ENCODE data around the gene LMX1A. TPM values are rescaled to one million over a fixed set of nuclear protein-coding genes. Genes with fewer than 3 reads are reported as not detected.

LMX1A gene
- total RNA-seq, 1 donor from 2014 or later = not detected

GRCh38 chr1:165235155-165235776, 121.2 kb downstream of the LMX1A start:
- Mint-ChIP-seq H3K36me3 (ENCODE audit: low read depth) (no peaks in the 10 kb centered on the region), H3K9me3 (no peaks in the 10 kb centered on the region), H3K27me3 (ENCODE audit: insufficient read depth) (peaks cover 55% of the 10 kb centered on the region), H3K27ac (no peak overlapping the region), H3K4me3 (no peak overlapping the region), H3K4me1 (ENCODE audit: low read depth) (no peaks in the 10 kb centered on the region)
- no peak for DNase-seq (ENCODE audit: low spot score)
- intact Hi-C loops (cut with micrococcal nuclease) = loop anchor here (5.0 kb wide), 1 partner anchor 117 kb away; no protein-coding TSS in a partner anchor

- intact Hi-C loops (cut with micrococcal nuclease) = no loop called here
- Mint-ChIP-seq H3K4me1 (ENCODE audit: low read depth) (no peaks in the 10 kb centered on the region), H3K4me3 (no peak overlapping the region), H3K27ac (no peak overlapping the region), H3K9me3 (no peaks in the 10 kb centered on the region), H3K36me3 (ENCODE audit: low read depth) (no peaks in the 10 kb centered on the region), H3K27me3 (ENCODE audit: insufficient read depth) (peaks cover 54% of the 10 kb centered on the region)
- DNase-seq (ENCODE audit: low spot score) = no peak
Measured at GRCh38 chr1:165234149-165234548, 122.4 kb downstream of the LMX1A start.

- Mint-ChIP-seq H3K4me3 (no peak overlapping the region), H3K4me1 (ENCODE audit: low read depth) (no peaks in the 10 kb centered on the region), H3K27me3 (ENCODE audit: insufficient read depth) (peaks cover 12% of the 10 kb centered on the region), H3K9me3 (no peaks in the 10 kb centered on the region), H3K36me3 (ENCODE audit: low read depth) (no peaks in the 10 kb centered on the region), H3K27ac (no peak overlapping the region)
- intact Hi-C loops (cut with micrococcal nuclease) = no loop called here
- no peak for DNase-seq (ENCODE audit: low spot score)
Measured at GRCh38 chr1:165228676-165229075, 127.8 kb downstream of the LMX1A start.

GRCh38 chr1:165228111-165228655, 128.3 kb downstream of the LMX1A start:
- no peaks in the 10 kb centered on the region for H3K36me3 Mint-ChIP-seq (ENCODE audit: low read depth)

GRCh38 chr1:165226326-165226725, 130.2 kb downstream of the LMX1A start:
- no peak for DNase-seq (ENCODE audit: low spot score)
- no peak overlapping the region for H3K27ac Mint-ChIP-seq
- H3K36me3 Mint-ChIP-seq (ENCODE audit: low read depth) = no peaks in the 10 kb centered on the region
- peaks cover 5% of the 10 kb centered on the region for H3K27me3 Mint-ChIP-seq (ENCODE audit: insufficient read depth)
- intact Hi-C loops (cut with micrococcal nuclease) = no loop called here
- H3K4me1 Mint-ChIP-seq (ENCODE audit: low read depth) = no peaks in the 10 kb centered on the region
- H3K9me3 Mint-ChIP-seq = no peaks in the 10 kb centered on the region
- no peak overlapping the region for H3K4me3 Mint-ChIP-seq

More at GRCh38 chr1:165228111-165228655, 128.3 kb downstream of the LMX1A start:
- H3K4me1 Mint-ChIP-seq (ENCODE audit: low read depth) = no peaks in the 10 kb centered on the region
- H3K9me3 Mint-ChIP-seq = no peaks in the 10 kb centered on the region
- H3K27me3 Mint-ChIP-seq (ENCODE audit: insufficient read depth) = peaks cover 7% of the 10 kb centered on the region
- no peak for DNase-seq (ENCODE audit: low spot score)
- intact Hi-C loops (cut with micrococcal nuclease) = no loop called here
- H3K27ac Mint-ChIP-seq = no peak overlapping the region
- H3K4me3 Mint-ChIP-seq = no peak overlapping the region

- no peak overlapping the region for H3K4me3 Mint-ChIP-seq
- H3K9me3 Mint-ChIP-seq = no peaks in the 10 kb centered on the region
- no peaks in the 10 kb centered on the region for H3K36me3 Mint-ChIP-seq (ENCODE audit: low read depth)
- peaks cover 5% of the 10 kb centered on the region for H3K27me3 Mint-ChIP-seq (ENCODE audit: insufficient read depth)
- no peaks in the 10 kb centered on the region for H3K4me1 Mint-ChIP-seq (ENCODE audit: low read depth)
- intact Hi-C loops (cut with micrococcal nuclease) = no loop called here
- H3K27ac Mint-ChIP-seq = no peak overlapping the region
- no peak for DNase-seq (ENCODE audit: low spot score)
Measured at GRCh38 chr1:165225650-165226049, 130.9 kb downstream of the LMX1A start.

GRCh38 chr1:165225062-165225461, 131.5 kb downstream of the LMX1A start:
- H3K4me1 Mint-ChIP-seq (ENCODE audit: low read depth) = no peaks in the 10 kb centered on the region
- peaks cover 9% of the 10 kb centered on the region for H3K27me3 Mint-ChIP-seq (ENCODE audit: insufficient read depth)
- intact Hi-C loops (cut with micrococcal nuclease) = no loop called here
- H3K4me3 Mint-ChIP-seq = no peak overlapping the region
- H3K27ac Mint-ChIP-seq = no peak overlapping the region
- no peaks in the 10 kb centered on the region for H3K9me3 Mint-ChIP-seq
- no peaks in the 10 kb centered on the region for H3K36me3 Mint-ChIP-seq (ENCODE audit: low read depth)
- no peak for DNase-seq (ENCODE audit: low spot score)

- intact Hi-C loops (cut with micrococcal nuclease) = no loop called here
- Mint-ChIP-seq H3K4me1 (ENCODE audit: low read depth) (no peaks in the 10 kb centered on the region), H3K9me3 (no peaks in the 10 kb centered on the region), H3K27me3 (ENCODE audit: insufficient read depth) (peaks cover 9% of the 10 kb centered on the region), H3K4me3 (no peak overlapping the region), H3K36me3 (ENCODE audit: low read depth) (no peaks in the 10 kb centered on the region), H3K27ac (no peak overlapping the region)
- DNase-seq (ENCODE audit: low spot score) = no peak
Measured at GRCh38 chr1:165224504-165224903, 132.0 kb downstream of the LMX1A start.

GRCh38 chr1:165222580-165222979, 133.9 kb downstream of the LMX1A start:
- DNase-seq (ENCODE audit: low spot score) = no peak
- Mint-ChIP-seq H3K4me3 (no peak overlapping the region), H3K4me1 (ENCODE audit: low read depth) (no peaks in the 10 kb centered on the region), H3K27me3 (ENCODE audit: insufficient read depth) (peaks cover 11% of the 10 kb centered on the region), H3K27ac (no peak overlapping the region), H3K36me3 (ENCODE audit: low read depth) (no peaks in the 10 kb centered on the region), H3K9me3 (no peaks in the 10 kb centered on the region)
- intact Hi-C loops (cut with micrococcal nuclease) = no loop called here

GRCh38 chr1:165218731-165219130, 137.8 kb downstream of the LMX1A start:
- H3K36me3 Mint-ChIP-seq (ENCODE audit: low read depth) = no peaks in the 10 kb centered on the region
- intact Hi-C loops (cut with micrococcal nuclease) = no loop called here
- no peak overlapping the region for H3K27ac Mint-ChIP-seq
- H3K27me3 Mint-ChIP-seq (ENCODE audit: insufficient read depth) = peaks cover 8% of the 10 kb centered on the region
- H3K4me1 Mint-ChIP-seq (ENCODE audit: low read depth) = no peaks in the 10 kb centered on the region
- H3K4me3 Mint-ChIP-seq = no peak overlapping the region
- no peaks in the 10 kb centered on the region for H3K9me3 Mint-ChIP-seq
- DNase-seq (ENCODE audit: low spot score) = no peak

GRCh38 chr1:165217958-165218357, 138.6 kb downstream of the LMX1A start:
- Mint-ChIP-seq H3K27me3 (ENCODE audit: insufficient read depth) (peaks cover 8% of the 10 kb centered on the region), H3K4me1 (ENCODE audit: low read depth) (no peaks in the 10 kb centered on the region), H3K9me3 (no peaks in the 10 kb centered on the region), H3K27ac (no peak overlapping the region), H3K36me3 (ENCODE audit: low read depth) (no peaks in the 10 kb centered on the region), H3K4me3 (no peak overlapping the region)
- no peak for DNase-seq (ENCODE audit: low spot score)
- intact Hi-C loops (cut with micrococcal nuclease) = no loop called here

GRCh38 chr1:165216254-165216653, 140.3 kb downstream of the LMX1A start:
- Mint-ChIP-seq H3K27ac (no peak overlapping the region), H3K9me3 (no peaks in the 10 kb centered on the region), H3K4me3 (no peak overlapping the region), H3K27me3 (ENCODE audit: insufficient read depth) (peaks cover 7% of the 10 kb centered on the region), H3K36me3 (ENCODE audit: low read depth) (no peaks in the 10 kb centered on the region), H3K4me1 (ENCODE audit: low read depth) (no peaks in the 10 kb centered on the region)
- no peak for DNase-seq (ENCODE audit: low spot score)
- intact Hi-C loops (cut with micrococcal nuclease) = no loop called here

- peaks cover 9% of the 10 kb centered on the region for H3K27me3 Mint-ChIP-seq (ENCODE audit: insufficient read depth)
- DNase-seq (ENCODE audit: low spot score) = no peak
- intact Hi-C loops (cut with micrococcal nuclease) = no loop called here
- no peaks in the 10 kb centered on the region for H3K4me1 Mint-ChIP-seq (ENCODE audit: low read depth)
- H3K9me3 Mint-ChIP-seq = no peaks in the 10 kb centered on the region
- H3K36me3 Mint-ChIP-seq (ENCODE audit: low read depth) = no peaks in the 10 kb centered on the region
- H3K4me3 Mint-ChIP-seq = no peak overlapping the region
- no peak overlapping the region for H3K27ac Mint-ChIP-seq
Measured at GRCh38 chr1:165215676-165216075, 140.8 kb downstream of the LMX1A start.

- Mint-ChIP-seq H3K9me3 (no peaks in the 10 kb centered on the region), H3K4me1 (ENCODE audit: low read depth) (no peaks in the 10 kb centered on the region), H3K27ac (no peak overlapping the region), H3K36me3 (ENCODE audit: low read depth) (no peaks in the 10 kb centered on the region), H3K27me3 (ENCODE audit: insufficient read depth) (peaks cover 3% of the 10 kb centered on the region), H3K4me3 (no peak overlapping the region)
- no peak for DNase-seq (ENCODE audit: low spot score)
- intact Hi-C loops (cut with micrococcal nuclease) = no loop called here
Measured at GRCh38 chr1:165212229-165212628, 144.3 kb downstream of the LMX1A start.

All from activated T-helper 1 cell treated with anti-CD3 and anti-CD28 coated beads, Interleukin-12 subunit alpha, Interleukin-12 subunit beta, Interleukin-2, Interleukin-4 antibody, amounts not matched to agents 30 ng/mL and 10 ng/mL and 1 ng/mL, durations not matched to agents 14 hours and 24 hours and 36 hours (primary cell).